GM21360 (cell line): ENCODE measurements around the gene COPS9.

Experiments
- ATAC-seq: cut with Tn5 transposase; IDR thresholded peaks from one replicate; pipeline ENCODE4 v1.9.1; 2021; ENCODE audit warnings: mild to moderate bottlenecking, moderate library complexity; ENCODE audit not compliant: unreplicated experiment

Gene COPS9

GRCh38 chr2:240121675-240122074, 14.4 kb downstream of the COPS9 start:
- ATAC-seq: no peak

GRCh38 chr2:240121190-240121589, 14.9 kb downstream of the COPS9 start:
- no peak for ATAC-seq

GRCh38 chr2:240114233-240114632, 21.9 kb downstream of the COPS9 start:
- no peak for ATAC-seq

- no peak for ATAC-seq
Observed at GRCh38 chr2:240112914-240113690, 23.0 kb downstream of the COPS9 start.

- ATAC-seq: no peak
Observed at GRCh38 chr2:240111253-240111652, 24.9 kb downstream of the COPS9 start.

GRCh38 chr2:240109386-240109785, 26.7 kb downstream of the COPS9 start:
- ATAC-seq: no peak

- ATAC-seq: no peak
Observed at GRCh38 chr2:240107477-240107796, 28.7 kb downstream of the COPS9 start.

GRCh38 chr2:240106765-240107476, 29.2 kb downstream of the COPS9 start:
- no peak for ATAC-seq

- ATAC-seq: no peak
Observed at GRCh38 chr2:240105982-240106381, 30.1 kb downstream of the COPS9 start.

GRCh38 chr2:240103136-240103535, 33.0 kb downstream of the COPS9 start:
- ATAC-seq: no peak

- no peak for ATAC-seq
Observed at GRCh38 chr2:240098349-240098748, 37.8 kb downstream of the COPS9 start.

GRCh38 chr2:240095556-240096523, 40.3 kb downstream of the COPS9 start:
- ATAC-seq: no peak

GRCh38 chr2:240089306-240089705, 46.8 kb downstream of the COPS9 start:
- ATAC-seq: no peak

GRCh38 chr2:240086563-240086962, 49.5 kb downstream of the COPS9 start:
- no peak for ATAC-seq
